Neural progenitor cell (in vitro differentiated cells): Measurements from ENCODE around the gene ITPA. TPM values are rescaled to one million over a fixed set of nuclear protein-coding genes. Genes with fewer than 3 reads are reported as not detected.

ENCODE experiments used
- DNase-seq: peaks from one replicate; pipeline ENCODE4 v3.0.0-alpha.2; 2016; ENCODE audit warnings: low spot score
- H2AFZ ChIP-seq: fragments of 200-600 bp; sonication (generic); replicated peaks from 2 replicates; pipeline ENCODE4 v1.6.1; 2016; ENCODE audit warnings: antibody characterized with exemption
- H3F3A ChIP-seq: fragments of 200-600 bp; sonication (generic); 2 replicates; pipeline ENCODE4 v1.6.1; 2016; ENCODE audit warnings: antibody characterized with exemption, low read depth
- H3K27ac ChIP-seq: fragments of 200-600 bp; sonication (generic); 2 replicates; pipeline ENCODE4 v1.5.1; 2016; ENCODE audit warnings: mild to moderate bottlenecking
- H3K27me3 ChIP-seq: fragments of 200-600 bp; sonication (generic); 2 replicates; pipeline ENCODE4 v1.6.1; 2016; ENCODE audit warnings: mild to moderate bottlenecking, moderate library complexity
- H3K36me3 ChIP-seq: fragments of 200-600 bp; sonication (generic); 2 replicates; pipeline ENCODE4 v1.5.1; 2016
- H3K4me1 ChIP-seq: fragments of 200-600 bp; sonication (generic); 2 replicates; pipeline ENCODE4 v1.6.1; 2016; ENCODE audit warnings: mixed run types
- H3K4me2 ChIP-seq: fragments of 200-600 bp; sonication (generic); 2 replicates; pipeline ENCODE4 v1.6.1; 2016
- H3K4me3 ChIP-seq: fragments of 200-600 bp; sonication (generic); 2 replicates; pipeline ENCODE4 v1.5.1; 2016
- H3K79me2 ChIP-seq: fragments of 200-600 bp; sonication (generic); 2 replicates; pipeline ENCODE4 v1.6.1; 2016; ENCODE audit warnings: low read depth
- H3K9ac ChIP-seq: fragments of 200-600 bp; sonication (generic); 2 replicates; pipeline ENCODE4 v1.6.1; 2016
- H3K9me3 ChIP-seq: fragments of 200-600 bp; sonication (generic); 2 replicates; pipeline ENCODE4 v1.5.1; 2016; ENCODE audit warnings: low read depth
- H4K20me1 ChIP-seq: fragments of 200-600 bp; sonication (generic); 2 replicates; pipeline ENCODE4 v1.6.1; 2016; ENCODE audit warnings: low read depth
- H3K27ac Mint-ChIP-seq: 3 replicates; pipeline ENCODE4 v1.8.0; 2021; ENCODE audit warnings: mixed read lengths
- H3K27me3 Mint-ChIP-seq: 2 replicates; pipeline ENCODE4 v1.8.0; 2022; ENCODE audit warnings: low read depth, mild to moderate bottlenecking, inconsistent platforms, moderate library complexity, mixed read lengths; ENCODE audit not compliant: insufficient read depth
- H3K36me3 Mint-ChIP-seq: 3 replicates; pipeline ENCODE4 v1.8.0; 2021; ENCODE audit warnings: mixed read lengths
- H3K4me1 Mint-ChIP-seq: 3 replicates; pipeline ENCODE4 v1.8.0; 2021; ENCODE audit warnings: mixed read lengths
- H3K4me3 Mint-ChIP-seq: 3 replicates; pipeline ENCODE4 v1.8.0; 2021; ENCODE audit warnings: mild to moderate bottlenecking, moderate library complexity, mixed read lengths
- H3K9me3 Mint-ChIP-seq: 3 replicates; pipeline ENCODE4 v1.8.0; 2020; ENCODE audit warnings: mixed read lengths
- CTCF ChIP-seq: fragments of 200-600 bp; sonication (generic); IDR thresholded peaks from 2 replicates; pipeline ENCODE4 v1.5.1; 2017; ENCODE audit warnings: antibody characterized with exemption, mild to moderate bottlenecking
- EZH2 ChIP-seq: fragments of 200-600 bp; sonication (generic); IDR thresholded peaks from 2 replicates; pipeline ENCODE4 v1.6.1; 2017; ENCODE audit warnings: antibody characterized with exemption, mild to moderate bottlenecking, moderate library complexity
- EZH2phosphoT487 ChIP-seq: fragments of 200-600 bp; sonication (generic); IDR thresholded peaks from 2 replicates; pipeline ENCODE4 v1.6.1; 2017; ENCODE audit warnings: antibody characterized with exemption
- total RNA-seq: library from RNA; depleted of rRNA; stranded (reverse); fragments of >200 nt; gene quantifications from 2 replicates; pipeline ENCODE4 v1.2.3, GENCODE V29; 2015; ENCODE audit warnings: low replicate concordance

Gene ITPA
- total RNA-seq, 1 donor from 2014 or later = 18.2 TPM

GRCh38 chr20:3166913-3167342 is 42.4 kb upstream of the ITPA start:
- Mint-ChIP-seq H3K4me1 (peaks cover 7% of the 10 kb centered on the region), H3K36me3 (no peaks in the 10 kb centered on the region), H3K4me3 (no peak overlapping the region), H3K27ac (no peak overlapping the region), H3K27me3 (peaks cover 15% of the 10 kb centered on the region), H3K9me3 (no peaks in the 10 kb centered on the region)
- Histone ChIP-seq H3F3A (peaks cover 3% of the 10 kb centered on the region), H2AFZ (no peak overlapping the region), H3K36me3 (no peaks in the 10 kb centered on the region), H3K9me3 (no peaks in the 10 kb centered on the region), H3K79me2 (no peaks in the 10 kb centered on the region), H3K9ac (no peak overlapping the region), H3K4me3 (no peak overlapping the region), H3K4me2 (no peak overlapping the region), H3K27me3 (peaks cover 23% of the 10 kb centered on the region), H4K20me1 (peaks cover 9% of the 10 kb centered on the region), H3K27ac (no peak overlapping the region), H3K4me1 (peaks cover 4% of the 10 kb centered on the region)
- no peak for DNase-seq
- no peak for TF ChIP-seq EZH2phosphoT487
- TF ChIP-seq CTCF = no peak
- no peak for TF ChIP-seq EZH2

- no peak overlapping the region for H3K9ac ChIP-seq
- H3K27me3 ChIP-seq = peaks cover 23% of the 10 kb centered on the region
- Mint-ChIP-seq H3K27me3 (peaks cover 17% of the 10 kb centered on the region), H3K4me3 (no peak overlapping the region), H3K36me3 (no peaks in the 10 kb centered on the region), H3K27ac (no peak overlapping the region), H3K4me1 (peaks cover 13% of the 10 kb centered on the region), H3K9me3 (no peaks in the 10 kb centered on the region)
- H3K27ac ChIP-seq = no peak overlapping the region
- TF ChIP-seq EZH2 (no peak), EZH2phosphoT487 (no peak), CTCF (no peak)
- no peaks in the 10 kb centered on the region for H3K79me2 ChIP-seq
- peak overlapping the region; percentile 85 for H3K4me2 ChIP-seq
- no peaks in the 10 kb centered on the region for H3K9me3 ChIP-seq
- peak overlapping the region; percentile 39 for H3K4me3 ChIP-seq
- H3K36me3 ChIP-seq = no peaks in the 10 kb centered on the region
- DNase-seq = no peak
- peaks cover 16% of the 10 kb centered on the region for H4K20me1 ChIP-seq
- H3F3A ChIP-seq = peaks cover 8% of the 10 kb centered on the region
- H2AFZ ChIP-seq = peak overlapping the region; percentile 78
- H3K4me1 ChIP-seq = peaks cover 12% of the 10 kb centered on the region
Measured at GRCh38 chr20:3167738-3168078, 41.6 kb upstream of the ITPA start.

GRCh38 chr20:3168079-3168828 is 41.0 kb upstream of the ITPA start:
- no peak overlapping the region for H3K27ac ChIP-seq
- peak; percentile 77 for DNase-seq
- no peaks in the 10 kb centered on the region for H3K9me3 ChIP-seq
- no peaks in the 10 kb centered on the region for H3K9me3 Mint-ChIP-seq
- peak; percentile 33 for TF ChIP-seq CTCF
- no peak for TF ChIP-seq EZH2
- H3K79me2 ChIP-seq = no peaks in the 10 kb centered on the region
- H3K27ac Mint-ChIP-seq = peak overlapping the region; percentile 29
- peaks cover 16% of the 10 kb centered on the region for H4K20me1 ChIP-seq
- H3K4me3 Mint-ChIP-seq = peak overlapping the region; percentile 59
- no peaks in the 10 kb centered on the region for H3K36me3 Mint-ChIP-seq
- H2AFZ ChIP-seq = peak overlapping the region; percentile 78
- peaks cover 11% of the 10 kb centered on the region for H3K4me1 Mint-ChIP-seq
- peak overlapping the region; percentile 85 for H3K4me2 ChIP-seq
- H3F3A ChIP-seq = peaks cover 8% of the 10 kb centered on the region
- H3K4me3 ChIP-seq = peak overlapping the region; percentile 39
- peaks cover 23% of the 10 kb centered on the region for H3K27me3 ChIP-seq
- peaks cover 13% of the 10 kb centered on the region for H3K4me1 ChIP-seq
- H3K9ac ChIP-seq = no peak overlapping the region
- H3K27me3 Mint-ChIP-seq = peaks cover 18% of the 10 kb centered on the region
- H3K36me3 ChIP-seq = no peaks in the 10 kb centered on the region
